ENCODE results near the gene THYN1. TPM values are rescaled to one million over a fixed set of nuclear protein-coding genes. Genes with fewer than 3 reads are reported as not detected.
A peak's percentile ranks its signal among the peaks of the same experiment; 100 is the strongest.

THYN1 gene
- total and polyA plus RNA-seq, 2 donors (not counting 3 experiments of a cell fraction or from before 2014, with no cell fraction given), result 35.7 to 38.0 TPM

- Histone ChIP-seq H4K20me1 (replicated peaks; ENCODE audit: control insufficient read depth, extremely low read depth, insufficient read depth, low read length) (no peaks in the 10 kb centered on the region), H3K27me3 (ENCODE audit: control insufficient read depth in 2 of 2, insufficient read depth in 2 of 2, low read length in 2 of 2) (peaks cover 54 to 73% of the 10 kb centered on the region in 2 experiments), H3K4me2 (ENCODE audit: insufficient read depth, low read length) (peak overlapping the region; percentile 18), H3K79me2 (ENCODE audit: control insufficient read depth, insufficient read depth, low read length) (no peaks in the 10 kb centered on the region), H3K4me1 (ENCODE audit: control insufficient read depth, extremely low read depth, insufficient read depth, low read length) (peaks cover 2% of the 10 kb centered on the region), H3K4me3 (replicated peaks in 1 of 3; ENCODE audit: insufficient read depth in 1 of 3, low read depth in 1 of 3, low read length in 3 of 3) (no peak overlapping the region), H3K27ac (ENCODE audit: insufficient read depth, low read depth, low read length) (no peak overlapping the region), H3K36me3 (ENCODE audit: control insufficient read depth in 2 of 2, extremely low read depth in 1 of 2, insufficient read depth in 2 of 2, low read length in 2 of 2) (no peaks in the 10 kb centered on the region), H3K9me3 (replicated peaks; ENCODE audit: control insufficient read depth, insufficient read depth, low read length) (no peaks in the 10 kb centered on the region), H2AFZ (ENCODE audit: low read depth, low read length) (no peak overlapping the region), H3K9ac (replicated peaks; ENCODE audit: extremely low read depth, insufficient read depth, low read length) (no peak overlapping the region), H3K9me1 (replicated peaks; ENCODE audit: control insufficient read depth, extremely low read depth, insufficient read depth, low read length) (no peaks in the 10 kb centered on the region)
- ChIA-PET POLR2A (no interaction called here), CTCF (interaction anchor here (1.1 kb wide), 1 partner anchor 15 kb away, joined by 5 read pairs; no protein-coding TSS in a partner anchor)
- FAIRE-seq (no peak), DNase-seq (ENCODE audit: low read depth, low spot score) (no peak)
- TF ChIP-seq MYC (IDR thresholded peaks at IDR 0.05; ENCODE audit: low read depth, low read length), result no peak
- TF ChIP-seq CTCF (IDR thresholded peaks at IDR 0.05; ENCODE audit: extremely low read depth in 1 of 2, insufficient read depth in 1 of 2, low read depth in 1 of 2, low read length in 2 of 2), result no peak
- TF ChIP-seq EZH2 (IDR thresholded peaks at IDR 0.05; ENCODE audit: borderline replicate concordance, low read depth, low read length, severe bottlenecking), result peak; percentile 77
- intact Hi-C loops (cut with micrococcal nuclease), result no loop called here
- BruUV-seq (replicated peaks), result no TSS peak
- dilution Hi-C loops (cut with MboI; ENCODE audit: extremely low pct_ligation_motif_present, low sequenced_read_pairs), result no loop called here
Observed at GRCh38 chr11:134276396-134277182, 23.4 kb upstream of the THYN1 start.

All from endothelial cell of umbilical vein (primary cell).